Measurements from ENCODE around the gene TMEM184B. TPM values are rescaled to one million over a fixed set of nuclear protein-coding genes. Genes with fewer than 3 reads are reported as not detected.

TMEM184B gene
- polyA plus RNA-seq, 1 donor (not counting 4 experiments of a cell fraction or from before 2014, with no cell fraction given) = 18.8 TPM

- Histone ChIP-seq H3K27me3 (ENCODE audit: control insufficient read depth, extremely low read depth, insufficient read depth, low read length) (no peaks in the 10 kb centered on the region), H3K79me2 (ENCODE audit: control insufficient read depth, insufficient read depth, low read length) (no peaks in the 10 kb centered on the region), H4K20me1 (ENCODE audit: control insufficient read depth, extremely low read depth, insufficient read depth, low read length) (no peaks in the 10 kb centered on the region), H3K36me3 (ENCODE audit: control insufficient read depth in 2 of 2, extremely low read depth in 1 of 2, insufficient read depth in 2 of 2, low read length in 2 of 2) (no peaks in the 10 kb centered on the region), H3K9me1 (ENCODE audit: control insufficient read depth, extremely low read depth, insufficient read depth, low read length) (no peaks in the 10 kb centered on the region), H3K4me3 (ENCODE audit: control insufficient read depth in 2 of 3, extremely low read depth in 1 of 3, insufficient read depth in 2 of 3, low read depth in 1 of 3, low read length in 3 of 3) (no peak overlapping the region), H3K9me3 (ENCODE audit: control insufficient read depth, low read depth, low read length) (no peaks in the 10 kb centered on the region), H3K27ac (ENCODE audit: control insufficient read depth, insufficient read depth, low read length) (no peak overlapping the region), H3K9ac (ENCODE audit: control insufficient read depth, extremely low read depth, insufficient read depth, low read length) (no peak overlapping the region), H2AFZ (ENCODE audit: control insufficient read depth, low read length) (no peak overlapping the region), H3K4me1 (ENCODE audit: control insufficient read depth, extremely low read depth, insufficient read depth, low read length) (no peaks in the 10 kb centered on the region), H3K4me2 (ENCODE audit: control insufficient read depth, extremely low read depth, insufficient read depth, low read depth, low read length) (no peak overlapping the region)
- no peak for DNase-seq (ENCODE audit: low read depth, low spot score)
- FAIRE-seq = no peak
- TF ChIP-seq CTCF (optimal IDR thresholded peaks at IDR 0.05 in 1 of 3, IDR thresholded peaks at IDR 0.05 in 1 of 3, conservative IDR thresholded peaks at IDR 0.05 in 1 of 3; ENCODE audit: extremely low read depth in 1 of 3, insufficient read depth in 2 of 3, low read length in 3 of 3) = no peak
- no peak for TF ChIP-seq EZH2 (IDR thresholded peaks at IDR 0.05; ENCODE audit: low read length)
- dilution Hi-C loops (cut with MboI; ENCODE audit: extremely low pct_ligation_motif_present, low sequenced_read_pairs) = no loop called here
Observed at GRCh38 chr22:38193580-38193979, 79.2 kb downstream of the TMEM184B start.

GRCh38 chr22:38192475-38192863 lies 80.3 kb downstream of the TMEM184B start:
- DNase-seq (ENCODE audit: low read depth, low spot score) (no peak), FAIRE-seq (no peak)
- Histone ChIP-seq H3K9ac (ENCODE audit: control insufficient read depth, extremely low read depth, insufficient read depth, low read length) (no peak overlapping the region), H3K9me1 (ENCODE audit: control insufficient read depth, extremely low read depth, insufficient read depth, low read length) (no peaks in the 10 kb centered on the region), H3K4me3 (ENCODE audit: control insufficient read depth in 2 of 3, extremely low read depth in 1 of 3, insufficient read depth in 2 of 3, low read depth in 1 of 3, low read length in 3 of 3) (no peak overlapping the region), H3K4me2 (ENCODE audit: control insufficient read depth, extremely low read depth, insufficient read depth, low read depth, low read length) (no peak overlapping the region), H3K4me1 (ENCODE audit: control insufficient read depth, extremely low read depth, insufficient read depth, low read length) (no peaks in the 10 kb centered on the region), H2AFZ (ENCODE audit: control insufficient read depth, low read length) (no peak overlapping the region), H3K9me3 (ENCODE audit: control insufficient read depth, low read depth, low read length) (no peaks in the 10 kb centered on the region), H3K27me3 (ENCODE audit: control insufficient read depth, extremely low read depth, insufficient read depth, low read length) (no peaks in the 10 kb centered on the region), H3K79me2 (ENCODE audit: control insufficient read depth, insufficient read depth, low read length) (no peaks in the 10 kb centered on the region), H3K36me3 (ENCODE audit: control insufficient read depth in 2 of 2, extremely low read depth in 1 of 2, insufficient read depth in 2 of 2, low read length in 2 of 2) (no peaks in the 10 kb centered on the region), H3K27ac (ENCODE audit: control insufficient read depth, insufficient read depth, low read length) (no peak overlapping the region), H4K20me1 (ENCODE audit: control insufficient read depth, extremely low read depth, insufficient read depth, low read length) (no peaks in the 10 kb centered on the region)
- TF ChIP-seq CTCF (optimal IDR thresholded peaks at IDR 0.05 in 1 of 3, IDR thresholded peaks at IDR 0.05 in 1 of 3, conservative IDR thresholded peaks at IDR 0.05 in 1 of 3; ENCODE audit: extremely low read depth in 1 of 3, insufficient read depth in 2 of 3, low read length in 3 of 3) = no peak
- dilution Hi-C loops (cut with MboI; ENCODE audit: extremely low pct_ligation_motif_present, low sequenced_read_pairs) = no loop called here

Measured in keratinocyte (primary cell).